Measurements from ENCODE around the gene RNF150.
A peak's percentile ranks its signal among the peaks of the same experiment; 100 is the strongest.

The RNF150 gene

DNA sequence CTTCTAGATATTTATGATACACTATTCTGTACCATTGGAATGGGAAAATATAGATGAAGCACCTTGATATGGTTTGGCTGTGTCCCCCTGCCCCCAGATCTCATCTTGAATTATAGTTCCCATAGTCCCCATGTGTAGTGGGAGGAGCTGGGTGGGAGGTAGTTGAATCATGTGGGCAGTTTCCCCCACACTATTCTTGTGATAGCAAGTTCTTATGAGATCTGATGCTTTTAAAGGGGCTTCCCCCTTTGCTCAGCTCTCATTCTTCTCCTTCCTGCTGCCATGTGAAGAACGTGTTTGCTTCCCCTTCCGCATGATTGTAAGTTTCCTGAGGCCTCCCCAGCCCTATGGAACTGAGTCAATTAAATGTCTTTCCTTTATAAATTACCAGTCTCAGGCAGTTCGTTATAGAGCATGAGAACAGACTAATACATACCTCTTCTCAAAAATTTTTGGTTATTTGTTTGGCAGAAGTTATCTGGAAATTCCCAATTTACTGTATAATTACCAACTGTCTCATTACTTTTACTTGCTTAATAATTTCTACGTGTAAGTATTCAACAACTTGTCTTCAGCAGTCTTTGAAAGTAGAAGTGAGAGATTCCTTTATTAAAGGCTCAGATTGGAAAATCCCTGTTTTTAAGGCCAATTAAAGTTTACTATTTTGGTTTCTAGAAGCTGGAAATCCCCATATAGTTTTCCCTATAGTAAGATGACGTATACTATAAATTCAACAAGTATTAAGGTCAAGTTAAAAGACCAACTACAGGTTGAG lies 152.7 kb downstream of the RNF150 start:
- no peaks in the 10 kb centered on the region for H3K36me3 ChIP-seq (ENCODE audit: control insufficient read depth in 2 of 2, insufficient read depth in 1 of 2, low read length in 2 of 2)
- H3K9me3 ChIP-seq (ENCODE audit: control insufficient read depth, insufficient read depth, low read depth, low read length): no peaks in the 10 kb centered on the region
- POLR2A ChIA-PET: no interaction called here
- TF ChIP-seq SP3 (tag by site-specific recombination; IDR thresholded peaks at IDR 0.05): no peak
- 0 out of 2 replicates have a peak, but pooled peaks have one; percentile 13 for TF ChIP-seq ZFHX2 (tag by site-specific recombination; conservative IDR thresholded peaks at IDR 0.05)
- TF ChIP-seq, protein P1, sequence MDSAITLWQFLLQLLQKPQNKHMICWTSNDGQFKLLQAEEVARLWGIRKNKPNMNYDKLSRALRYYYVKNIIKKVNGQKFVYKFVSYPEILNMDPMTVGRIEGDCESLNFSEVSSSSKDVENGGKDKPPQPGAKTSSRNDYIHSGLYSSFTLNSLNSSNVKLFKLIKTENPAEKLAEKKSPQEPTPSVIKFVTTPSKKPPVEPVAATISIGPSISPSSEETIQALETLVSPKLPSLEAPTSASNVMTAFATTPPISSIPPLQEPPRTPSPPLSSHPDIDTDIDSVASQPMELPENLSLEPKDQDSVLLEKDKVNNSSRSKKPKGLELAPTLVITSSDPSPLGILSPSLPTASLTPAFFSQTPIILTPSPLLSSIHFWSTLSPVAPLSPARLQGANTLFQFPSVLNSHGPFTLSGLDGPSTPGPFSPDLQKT (IDR thresholded peaks at IDR 0.05; ENCODE audit: borderline replicate concordance, low read depth, low read length): no peak
- no peak for TF ChIP-seq ZNF529 (tag by site-specific recombination; IDR thresholded peaks at IDR 0.05; ENCODE audit: insufficient replicate concordance)
- TF ChIP-seq KLF16 (tag by site-specific recombination; IDR thresholded peaks at IDR 0.05): no peak
- no peak for TF ChIP-seq ZNF621 (tag by site-specific recombination; IDR thresholded peaks at IDR 0.05)
- no peak for TF ChIP-seq ZNF433 (tag by site-specific recombination; IDR thresholded peaks at IDR 0.05; ENCODE audit: low read depth)
- TF ChIP-seq ZNF624 (tag by site-specific recombination; IDR thresholded peaks at IDR 0.05): no peak
- no peak for TF ChIP-seq ZNF610 (tag by site-specific recombination; IDR thresholded peaks at IDR 0.05; ENCODE audit: borderline replicate concordance)
- CTCF ChIA-PET: no interaction called here
- no peak overlapping the region for H3K4me3 ChIP-seq (ENCODE audit: low read depth, low read length)
- no peaks in the 10 kb centered on the region for H3K4me1 ChIP-seq (ENCODE audit: control insufficient read depth, insufficient read depth, low read length)
- no peak overlapping the region for H3K27ac ChIP-seq (ENCODE audit: extremely low read depth, low read depth, low read length)

DNA sequence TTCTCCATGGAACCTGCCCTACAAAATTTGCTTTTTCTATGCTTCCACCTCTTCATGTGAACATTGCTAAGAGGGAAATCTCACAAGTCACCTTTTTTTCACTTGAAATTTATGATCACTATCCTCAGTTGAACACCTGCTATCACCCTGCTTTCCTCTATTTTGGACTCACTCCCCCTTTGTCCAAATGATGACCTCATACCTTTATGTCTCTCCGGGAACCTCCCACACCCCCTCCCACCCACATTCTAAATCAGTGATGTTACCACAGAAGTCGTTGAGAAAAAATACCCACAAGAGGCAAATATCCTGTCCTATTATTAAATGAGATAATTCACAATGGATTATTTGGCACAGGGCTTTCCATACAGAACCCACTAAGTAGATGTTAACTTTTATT lies 156.5 kb downstream of the RNF150 start:
- POLR2A ChIA-PET: no interaction called here

DNA sequence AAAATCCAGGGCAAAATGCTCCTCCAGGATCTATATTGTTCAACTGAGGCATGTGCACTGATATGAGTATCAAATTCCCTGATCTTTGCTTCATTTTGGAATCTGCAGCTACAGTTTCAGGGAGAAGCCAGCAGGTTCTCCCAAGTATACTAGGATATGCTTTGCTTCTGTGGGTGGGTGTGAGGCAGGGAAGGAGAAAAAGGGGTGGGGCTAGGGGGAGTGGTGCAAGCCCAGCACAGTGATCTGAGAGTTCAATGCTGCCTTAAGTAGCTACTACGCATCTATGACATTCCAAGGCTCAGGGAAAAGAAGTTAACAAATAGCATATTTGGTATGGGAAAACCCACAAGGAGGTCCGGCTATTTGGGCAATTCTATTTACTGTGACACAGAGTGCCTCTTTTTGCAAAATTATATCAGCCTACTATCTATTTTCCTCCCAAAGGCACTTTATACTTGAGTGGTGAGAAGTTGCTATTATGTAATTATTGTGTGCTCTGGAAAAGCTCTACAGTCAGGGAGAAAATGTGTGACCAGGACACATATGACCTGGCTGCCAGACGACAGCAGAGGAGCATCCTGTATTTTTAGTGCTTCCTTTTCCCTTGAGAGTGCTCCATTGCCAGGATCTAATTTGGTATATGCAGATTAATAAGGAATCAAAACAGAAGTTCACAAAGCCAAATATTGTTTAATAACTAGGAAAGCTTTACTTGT lies 162.0 kb downstream of the RNF150 start:
- TF ChIP-seq KLF9 (tag by site-specific recombination; IDR thresholded peaks at IDR 0.05; ENCODE audit: low read depth) (peak; percentile 70), ZNF585B (tag by site-specific recombination; IDR thresholded peaks at IDR 0.05) (no peak), FEZF1 (tag by site-specific recombination; IDR thresholded peaks at IDR 0.05) (no peak)
- TF ChIP-seq, protein P2, sequence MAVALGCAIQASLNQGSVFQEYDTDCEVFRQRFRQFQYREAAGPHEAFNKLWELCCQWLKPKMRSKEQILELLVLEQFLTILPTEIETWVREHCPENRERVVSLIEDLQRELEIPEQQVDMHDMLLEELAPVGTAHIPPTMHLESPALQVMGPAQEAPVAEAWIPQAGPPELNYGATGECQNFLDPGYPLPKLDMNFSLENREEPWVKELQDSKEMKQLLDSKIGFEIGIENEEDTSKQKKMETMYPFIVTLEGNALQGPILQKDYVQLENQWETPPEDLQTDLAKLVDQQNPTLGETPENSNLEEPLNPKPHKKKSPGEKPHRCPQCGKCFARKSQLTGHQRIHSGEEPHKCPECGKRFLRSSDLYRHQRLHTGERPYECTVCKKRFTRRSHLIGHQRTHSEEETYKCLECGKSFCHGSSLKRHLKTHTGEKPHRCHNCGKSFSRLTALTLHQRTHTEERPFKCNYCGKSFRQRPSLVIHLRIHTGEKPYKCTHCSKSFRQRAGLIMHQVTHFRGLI (tag by site-specific recombination; IDR thresholded peaks at IDR 0.05): no peak
- peaks cover 2% of the 10 kb centered on the region; the same call in 1 of the 2 replicates for H3K4me1 ChIP-seq (ENCODE audit: control insufficient read depth, insufficient read depth, low read length)
- H3K4me3 ChIP-seq (ENCODE audit: low read depth, low read length): no peak overlapping the region
- ChIA-PET POLR2A (no interaction called here), CTCF (no interaction called here)
- H3K27ac ChIP-seq (ENCODE audit: extremely low read depth, low read depth, low read length): no peak overlapping the region
- H3K9me3 ChIP-seq (ENCODE audit: control insufficient read depth, insufficient read depth, low read depth, low read length): no peaks in the 10 kb centered on the region
- H3K36me3 ChIP-seq (ENCODE audit: control insufficient read depth in 2 of 2, insufficient read depth in 1 of 2, low read length in 2 of 2): peaks cover 0 to 3% of the 10 kb centered on the region in 2 experiments; a peak in 1 of 3 replicates

More for the DNA sequence above, 156.5 kb downstream of the RNF150 start:
- no peak overlapping the region for H3K4me3 ChIP-seq (ENCODE audit: low read depth, low read length)
- TF ChIP-seq, protein P3, sequence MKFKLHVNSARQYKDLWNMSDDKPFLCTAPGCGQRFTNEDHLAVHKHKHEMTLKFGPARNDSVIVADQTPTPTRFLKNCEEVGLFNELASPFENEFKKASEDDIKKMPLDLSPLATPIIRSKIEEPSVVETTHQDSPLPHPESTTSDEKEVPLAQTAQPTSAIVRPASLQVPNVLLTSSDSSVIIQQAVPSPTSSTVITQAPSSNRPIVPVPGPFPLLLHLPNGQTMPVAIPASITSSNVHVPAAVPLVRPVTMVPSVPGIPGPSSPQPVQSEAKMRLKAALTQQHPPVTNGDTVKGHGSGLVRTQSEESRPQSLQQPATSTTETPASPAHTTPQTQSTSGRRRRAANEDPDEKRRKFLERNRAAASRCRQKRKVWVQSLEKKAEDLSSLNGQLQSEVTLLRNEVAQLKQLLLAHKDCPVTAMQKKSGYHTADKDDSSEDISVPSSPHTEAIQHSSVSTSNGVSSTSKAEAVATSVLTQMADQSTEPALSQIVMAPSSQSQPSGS (tag by site-specific recombination; IDR thresholded peaks at IDR 0.05; ENCODE audit: low read depth): peak; percentile 69
- TF ChIP-seq EGR2 (tag by site-specific recombination; IDR thresholded peaks at IDR 0.05; ENCODE audit: low read depth) (peak; percentile 53; the same call in 1 of the 2 replicates), ZFHX2 (tag by site-specific recombination; conservative IDR thresholded peaks at IDR 0.05) (peak; percentile 60), SP7 (tag by site-specific recombination; IDR thresholded peaks at IDR 0.05) (peak; percentile 21; the same call in 1 of the 2 replicates), ZFP69B (tag by site-specific recombination; IDR thresholded peaks at IDR 0.05) (no peak), ZNF629 (tag by site-specific recombination; IDR thresholded peaks at IDR 0.05) (0 out of 2 replicates have a peak, but pooled peaks have one; percentile 26)
- no peaks in the 10 kb centered on the region for H3K4me1 ChIP-seq (ENCODE audit: control insufficient read depth, insufficient read depth, low read length)
- H3K36me3 ChIP-seq (ENCODE audit: control insufficient read depth in 2 of 2, insufficient read depth in 1 of 2, low read length in 2 of 2): no peaks in the 10 kb centered on the region
- CTCF ChIA-PET: no interaction called here
- H3K9me3 ChIP-seq (ENCODE audit: control insufficient read depth, insufficient read depth, low read depth, low read length): no peaks in the 10 kb centered on the region
- H3K27ac ChIP-seq (ENCODE audit: extremely low read depth, low read depth, low read length): no peak overlapping the region
